Endodermal cell (in vitro differentiated cells): ENCODE measurements around the gene ZNF302. TPM values are rescaled to one million over a fixed set of nuclear protein-coding genes. Genes with fewer than 3 reads are reported as not detected.

Source experiments
- DNase-seq: peaks from one replicate; pipeline ENCODE4 v3.0.0-alpha.2; 2017
- H3K27ac ChIP-seq: 2 replicates; pipeline ENCODE4 v1.5.1; 2013; ENCODE audit warnings: mild to moderate bottlenecking, low read depth, low read length, moderate library complexity
- H3K27me3 ChIP-seq: 2 replicates; pipeline ENCODE4 v1.6.1; 2013; ENCODE audit warnings: mild to moderate bottlenecking, low read length, moderate library complexity; ENCODE audit not compliant: insufficient read depth, control insufficient read depth, poor library complexity, severe bottlenecking
- H3K36me3 ChIP-seq: 2 replicates; pipeline ENCODE4 v1.7.0; 2013; ENCODE audit warnings: mild to moderate bottlenecking, low read length, moderate library complexity; ENCODE audit not compliant: control insufficient read depth, insufficient read depth
- H3K4me1 ChIP-seq: one replicate; pipeline ENCODE4 v1.7.0; 2013; ENCODE audit warnings: low read length; ENCODE audit not compliant: control insufficient read depth, insufficient read depth
- H3K4me3 ChIP-seq: 2 replicates; pipeline ENCODE4 v1.5.1; 2013; ENCODE audit warnings: mild to moderate bottlenecking, low read length, moderate library complexity
- H3K9ac ChIP-seq: 2 replicates; pipeline ENCODE4 v1.6.1; 2013; ENCODE audit warnings: mild to moderate bottlenecking, low read length, moderate library complexity; ENCODE audit not compliant: poor library complexity, severe bottlenecking; ENCODE audit errors: extremely low read depth
- H3K9me3 ChIP-seq: 2 replicates; pipeline ENCODE4 v1.6.1; 2013; ENCODE audit warnings: mild to moderate bottlenecking, low read length, moderate library complexity; ENCODE audit not compliant: control insufficient read depth
- H3K27ac Mint-ChIP-seq: 2 replicates; pipeline ENCODE4 v1.8.0; 2020; ENCODE audit warnings: mixed read lengths
- H3K27me3 Mint-ChIP-seq: 2 replicates; pipeline ENCODE4 v1.8.0; 2021; ENCODE audit warnings: mild to moderate bottlenecking, mixed read lengths; ENCODE audit not compliant: insufficient read depth
- H3K36me3 Mint-ChIP-seq: 2 replicates; pipeline ENCODE4 v1.8.0; 2020; ENCODE audit warnings: low read depth, mixed read lengths
- H3K4me1 Mint-ChIP-seq: 2 replicates; pipeline ENCODE4 v1.8.0; 2020; ENCODE audit warnings: mixed read lengths
- H3K4me3 Mint-ChIP-seq: 2 replicates; pipeline ENCODE4 v1.8.0; 2020; ENCODE audit warnings: mild to moderate bottlenecking, moderate library complexity, mixed read lengths
- H3K9me3 Mint-ChIP-seq: 2 replicates; pipeline ENCODE4 v1.8.0; 2020; ENCODE audit warnings: mild to moderate bottlenecking, mixed read lengths
- WGBS, 2 experiments: methylation state at CpG; one replicate each; pipeline versions ENCODE4 v1.1.5 to v1.1.7; 2013; ENCODE audit warnings: missing lambda C conversion rate in 2 of 2, mixed read lengths in 1 of 2; ENCODE audit not compliant: insufficient coverage in 1 of 2, insufficient read length in 1 of 2; 5-methylcytosine and 5-hydroxymethylcytosine counted together
- total RNA-seq, 2 donors: library from RNA; stranded (reverse); fragmentation: NEBNext Ultra II Directional in 1 of 2; extraction: Animal tissue kit (Norgen Biotek cat#: 25700) in 1 of 2; gene quantifications; 2 replicates in 1 of 2; 3 replicates in 1 of 2; pipeline ENCODE4 v1.2.1, GENCODE V29; 2021
- TF ChIP-seq, protein P1 (sequence below): fragments of 200-600 bp; sonication (generic); conservative IDR thresholded peaks from 2 replicates; pipeline ENCODE4 v1.5.0; 2021; ENCODE audit warnings: antibody characterized with exemption, mild to moderate bottlenecking

Gene ZNF302
- total RNA-seq, 2 donors from 2014 or later = 24.1 to 27.4 TPM

DNA sequence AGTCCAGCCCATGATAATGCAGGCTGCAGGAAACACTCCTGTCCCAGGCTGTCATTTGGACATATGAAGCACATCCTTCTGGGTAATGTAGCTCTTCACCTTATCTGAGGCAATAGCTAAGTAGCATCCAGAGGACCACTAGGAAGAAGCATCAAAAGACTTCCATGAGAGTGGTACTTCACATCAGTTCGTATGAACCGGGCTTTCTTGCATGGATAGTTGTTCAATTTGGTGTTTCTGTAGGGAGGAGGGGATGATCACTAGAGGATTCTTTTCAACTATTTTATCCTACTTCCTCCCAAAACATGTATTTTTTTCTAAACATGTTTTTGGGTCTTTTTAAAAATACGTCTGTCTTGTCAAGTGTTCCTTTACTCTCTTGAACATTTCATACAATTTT lies 12.9 kb downstream of the ZNF302 start:
- peaks cover 14% of the 10 kb centered on the region for H3K36me3 Mint-ChIP-seq
- H3K9me3 Mint-ChIP-seq = peaks cover 19% of the 10 kb centered on the region
- Histone ChIP-seq H3K36me3 (no peaks in the 10 kb centered on the region), H3K4me1 (no peaks in the 10 kb centered on the region), H3K27me3 (peaks cover 24% of the 10 kb centered on the region), H3K27ac (no peak overlapping the region), H3K4me3 (no peak overlapping the region), H3K9me3 (peaks cover 26% of the 10 kb centered on the region), H3K9ac (no peak overlapping the region)
- H3K4me1 Mint-ChIP-seq = no peaks in the 10 kb centered on the region
- no peak for DNase-seq
- H3K27ac Mint-ChIP-seq = no peak overlapping the region
- H3K27me3 Mint-ChIP-seq = peaks cover 15% of the 10 kb centered on the region
- 83 to 89% methylated on average over 1 to 3 of the region's 3 CpGs for WGBS, 2 experiments
- no peak overlapping the region for H3K4me3 Mint-ChIP-seq
- TF ChIP-seq, protein P1, sequence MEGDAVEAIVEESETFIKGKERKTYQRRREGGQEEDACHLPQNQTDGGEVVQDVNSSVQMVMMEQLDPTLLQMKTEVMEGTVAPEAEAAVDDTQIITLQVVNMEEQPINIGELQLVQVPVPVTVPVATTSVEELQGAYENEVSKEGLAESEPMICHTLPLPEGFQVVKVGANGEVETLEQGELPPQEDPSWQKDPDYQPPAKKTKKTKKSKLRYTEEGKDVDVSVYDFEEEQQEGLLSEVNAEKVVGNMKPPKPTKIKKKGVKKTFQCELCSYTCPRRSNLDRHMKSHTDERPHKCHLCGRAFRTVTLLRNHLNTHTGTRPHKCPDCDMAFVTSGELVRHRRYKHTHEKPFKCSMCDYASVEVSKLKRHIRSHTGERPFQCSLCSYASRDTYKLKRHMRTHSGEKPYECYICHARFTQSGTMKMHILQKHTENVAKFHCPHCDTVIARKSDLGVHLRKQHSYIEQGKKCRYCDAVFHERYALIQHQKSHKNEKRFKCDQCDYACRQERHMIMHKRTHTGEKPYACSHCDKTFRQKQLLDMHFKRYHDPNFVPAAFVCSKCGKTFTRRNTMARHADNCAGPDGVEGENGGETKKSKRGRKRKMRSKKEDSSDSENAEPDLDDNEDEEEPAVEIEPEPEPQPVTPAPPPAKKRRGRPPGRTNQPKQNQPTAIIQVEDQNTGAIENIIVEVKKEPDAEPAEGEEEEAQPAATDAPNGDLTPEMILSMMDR = no peak

DNA sequence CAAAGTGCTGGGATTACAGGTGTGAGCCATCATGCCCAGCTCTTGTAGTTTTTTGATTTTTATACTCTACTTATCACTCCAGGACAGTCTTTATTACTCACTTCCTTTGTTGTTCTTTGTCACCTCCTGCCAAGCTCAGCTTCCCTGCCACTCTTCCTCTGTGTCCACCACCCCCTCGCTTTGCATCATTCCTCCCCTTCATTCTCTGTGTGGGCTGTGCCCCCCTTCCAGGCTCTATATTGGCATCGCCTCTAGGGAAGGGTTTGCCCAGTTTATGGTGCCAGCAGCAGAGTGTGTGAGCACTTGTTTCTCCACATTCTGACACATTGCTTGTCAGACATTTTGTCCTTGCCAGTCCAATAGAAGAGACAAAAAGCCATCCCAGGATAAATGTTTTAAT lies 15.1 kb downstream of the ZNF302 start:
- 48 to 86% methylated on average over 2 of the region's 2 CpGs for WGBS, 2 experiments

DNA sequence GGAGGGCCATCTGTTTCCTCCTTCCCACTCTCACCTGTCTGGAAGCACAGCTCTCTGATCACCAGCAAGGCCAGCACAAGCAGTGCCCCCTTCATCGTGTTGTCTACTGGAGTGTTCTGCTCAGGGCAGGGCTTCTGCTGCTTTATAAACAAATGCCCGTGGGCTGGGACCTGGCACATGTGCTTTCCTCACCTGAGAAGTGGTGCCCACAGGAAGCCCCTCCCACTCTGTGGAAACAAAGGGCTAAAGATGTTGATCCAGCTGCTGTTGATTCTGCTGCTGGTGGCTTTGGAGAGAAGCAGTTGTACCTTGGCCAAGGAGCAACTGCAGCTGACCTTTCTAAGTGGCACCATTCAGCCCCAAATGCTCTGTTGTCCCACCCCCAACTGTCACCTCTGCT lies 30.2 kb downstream of the ZNF302 start:
- H3K9me3 ChIP-seq = peaks cover 20% of the 10 kb centered on the region
- no peak for DNase-seq
- Mint-ChIP-seq H3K36me3 (no peaks in the 10 kb centered on the region), H3K9me3 (peaks cover 68% of the 10 kb centered on the region), H3K27ac (no peak overlapping the region), H3K27me3 (peaks cover 32% of the 10 kb centered on the region), H3K4me1 (no peaks in the 10 kb centered on the region), H3K4me3 (no peak overlapping the region)
- H3K27ac ChIP-seq = no peak overlapping the region
- WGBS, 2 experiments = 52% methylated on average over 2 of the region's 2 CpGs; no CpG with 5 or more reads in 1 of the 2 experiments
- H3K27me3 ChIP-seq = peaks cover 5% of the 10 kb centered on the region
- H3K9ac ChIP-seq = no peak overlapping the region
- H3K36me3 ChIP-seq = no peaks in the 10 kb centered on the region
- H3K4me1 ChIP-seq = no peaks in the 10 kb centered on the region
- TF ChIP-seq, protein P1 = no peak
- no peak overlapping the region for H3K4me3 ChIP-seq

More for the DNA sequence above, 15.1 kb downstream of the ZNF302 start:
- Histone ChIP-seq H3K27me3 (peaks cover 24% of the 10 kb centered on the region), H3K4me3 (no peak overlapping the region), H3K27ac (no peak overlapping the region), H3K4me1 (no peaks in the 10 kb centered on the region), H3K9me3 (peaks cover 8% of the 10 kb centered on the region), H3K36me3 (no peaks in the 10 kb centered on the region), H3K9ac (no peak overlapping the region)
- TF ChIP-seq, protein P1 = no peak
- peaks cover 27% of the 10 kb centered on the region for H3K27me3 Mint-ChIP-seq
- H3K9me3 Mint-ChIP-seq = no peaks in the 10 kb centered on the region
- H3K27ac Mint-ChIP-seq = no peak overlapping the region
- no peaks in the 10 kb centered on the region for H3K36me3 Mint-ChIP-seq
- no peak overlapping the region for H3K4me3 Mint-ChIP-seq
- H3K4me1 Mint-ChIP-seq = no peaks in the 10 kb centered on the region
- DNase-seq = no peak
